GM13976 (cell line): Measurements from ENCODE around the gene ZDHHC16.
"Not testable (repeated sequence)": the region's sequence is repeated elsewhere in the genome, so short reads cannot be mapped to it uniquely, and the experiment has no call there.

Source experiments
- DNase-seq: peaks from one replicate; pipeline ENCODE4 v3.0.0; 2012; ENCODE audit warnings: low spot score
- CTCF ChIP-seq: IDR thresholded peaks from 2 replicates; pipeline ENCODE4 v1.5.1; 2012; ENCODE audit warnings: borderline replicate concordance, mild to moderate bottlenecking; ENCODE audit not compliant: insufficient read depth; ENCODE audit errors: extremely low read depth, missing control alignments, control extremely low read depth
- in situ Hi-C: fragments of 300-500 bp; cut with MboI; formaldehyde crosslinking; loops from one replicate; pipeline ENCODE4 v1.12.0; 2022; ENCODE audit warnings: low sequenced_read_pairs, mixed read lengths, inconsistent platforms; ENCODE audit not compliant: unreplicated experiment

The ZDHHC16 gene

GRCh38 chr10:97475936-97476594 lies 30.1 kb downstream of the ZDHHC16 start:
- no peak for DNase-seq
- TF ChIP-seq CTCF = no peak
- in situ Hi-C loops = no loop called here

- in situ Hi-C loops, DNase-seq: not testable (repeated sequence)
Measured at GRCh38 chr10:97479410-97479809, 33.4 kb downstream of the ZDHHC16 start.

- no peak for TF ChIP-seq CTCF
- in situ Hi-C loops = no loop called here
- no peak for DNase-seq
Measured at GRCh38 chr10:97479939-97480338, 34.0 kb downstream of the ZDHHC16 start.

GRCh38 chr10:97481071-97481470 lies 35.1 kb downstream of the ZDHHC16 start:
- DNase-seq = no peak
- TF ChIP-seq CTCF = no peak
- in situ Hi-C loops = no loop called here

GRCh38 chr10:97482381-97482780 lies 36.4 kb downstream of the ZDHHC16 start:
- in situ Hi-C loops = no loop called here
- DNase-seq = no peak
- no peak for TF ChIP-seq CTCF

- DNase-seq = no peak
- TF ChIP-seq CTCF = no peak
- in situ Hi-C loops = no loop called here
Measured at GRCh38 chr10:97483506-97483905, 37.5 kb downstream of the ZDHHC16 start.

GRCh38 chr10:97483921-97484320 lies 37.9 kb downstream of the ZDHHC16 start:
- TF ChIP-seq CTCF = no peak
- DNase-seq = no peak
- in situ Hi-C loops = no loop called here
